ENCODE results near the gene APPL2. TPM values are rescaled to one million over a fixed set of nuclear protein-coding genes. Genes with fewer than 3 reads are reported as not detected.
"Not testable (repeated sequence)": the region's sequence is repeated elsewhere in the genome, so short reads cannot be mapped to it uniquely, and the experiment has no call there.

Gene APPL2
- polyA plus RNA-seq, 3 donors = 75.9 to 101 (median 87.0) TPM

GRCh38 chr12:105206686-105207374 is 29.1 kb downstream of the APPL2 start:
- peak in 2 of 11 donors; percentile 29 to 40 for DNase-seq (ENCODE audit: extremely low read depth in 1 of 11, low read depth in 9 of 11, low spot score in 4 of 11)

GRCh38 chr12:105205322-105206048 is 30.5 kb downstream of the APPL2 start:
- DNase-seq (ENCODE audit: extremely low read depth in 1 of 11, low read depth in 9 of 11, low spot score in 4 of 11) = no peak

- DNase-seq (ENCODE audit: extremely low read depth in 1 of 11, low read depth in 9 of 11, low spot score in 4 of 11) = no peak
These were observed 31.1 kb downstream of the APPL2 start for GRCh38 chr12:105204916-105205315.

- no peak for DNase-seq (ENCODE audit: extremely low read depth in 1 of 11, low read depth in 9 of 11, low spot score in 4 of 11)
These were observed 31.8 kb downstream of the APPL2 start for GRCh38 chr12:105204127-105204526.

GRCh38 chr12:105202202-105202601 is 33.8 kb downstream of the APPL2 start:
- no peak for DNase-seq (ENCODE audit: extremely low read depth in 1 of 11, low read depth in 9 of 11, low spot score in 4 of 11)

GRCh38 chr12:105201299-105201698 is 34.7 kb downstream of the APPL2 start:
- peak in 6 of 11 donors; percentile 15 to 33 (median 28) for DNase-seq (ENCODE audit: extremely low read depth in 1 of 11, low read depth in 9 of 11, low spot score in 4 of 11)

GRCh38 chr12:105200385-105200784 is 35.6 kb downstream of the APPL2 start:
- no peak for DNase-seq (ENCODE audit: extremely low read depth in 1 of 11, low read depth in 9 of 11, low spot score in 4 of 11)

GRCh38 chr12:105198961-105199360 is 37.0 kb downstream of the APPL2 start:
- no peak for DNase-seq (ENCODE audit: extremely low read depth in 1 of 11, low read depth in 9 of 11, low spot score in 4 of 11)

GRCh38 chr12:105196090-105196489 is 39.9 kb downstream of the APPL2 start:
- no peak for DNase-seq (ENCODE audit: extremely low read depth in 1 of 11, low read depth in 9 of 11, low spot score in 4 of 11)

- DNase-seq (ENCODE audit: extremely low read depth in 1 of 11, low read depth in 9 of 11, low spot score in 4 of 11) = no peak
These were observed 41.0 kb downstream of the APPL2 start for GRCh38 chr12:105194947-105195346.

- no peak for DNase-seq (ENCODE audit: extremely low read depth in 1 of 11, low read depth in 9 of 11, low spot score in 4 of 11)
These were observed 43.2 kb downstream of the APPL2 start for GRCh38 chr12:105192624-105193225.

- no peak for DNase-seq (ENCODE audit: extremely low read depth in 1 of 11, low read depth in 9 of 11, low spot score in 4 of 11)
These were observed 45.4 kb downstream of the APPL2 start for GRCh38 chr12:105190530-105190929.

GRCh38 chr12:105189293-105189692 is 46.7 kb downstream of the APPL2 start:
- no peak for DNase-seq (ENCODE audit: extremely low read depth in 1 of 11, low read depth in 9 of 11, low spot score in 4 of 11)

- not testable (repeated sequence) for DNase-seq (ENCODE audit: extremely low read depth in 1 of 11, low read depth in 9 of 11, low spot score in 4 of 11)
These were observed 52.0 kb downstream of the APPL2 start for GRCh38 chr12:105183976-105184375.

- not testable (repeated sequence) for DNase-seq (ENCODE audit: extremely low read depth in 1 of 11, low read depth in 9 of 11, low spot score in 4 of 11)
These were observed 52.6 kb downstream of the APPL2 start for GRCh38 chr12:105183406-105183805.

GRCh38 chr12:105179114-105179513 is 56.9 kb downstream of the APPL2 start:
- not testable (repeated sequence) for DNase-seq (ENCODE audit: extremely low read depth in 1 of 11, low read depth in 9 of 11, low spot score in 4 of 11)

- no peak for DNase-seq (ENCODE audit: extremely low read depth in 1 of 11, low read depth in 9 of 11, low spot score in 4 of 11)
These were observed 58.8 kb downstream of the APPL2 start for GRCh38 chr12:105177208-105177607.

- no peak for DNase-seq (ENCODE audit: extremely low read depth in 1 of 11, low read depth in 9 of 11, low spot score in 4 of 11)
These were observed 60.5 kb downstream of the APPL2 start for GRCh38 chr12:105175397-105175990.

GRCh38 chr12:105171691-105172436 is 64.1 kb downstream of the APPL2 start:
- no peak for DNase-seq (ENCODE audit: extremely low read depth in 1 of 11, low read depth in 9 of 11, low spot score in 4 of 11)
